ENCODE results near the gene PLA2G3. TPM values are rescaled to one million over a fixed set of nuclear protein-coding genes. Genes with fewer than 3 reads are reported as not detected.
A peak's percentile ranks its signal among the peaks of the same experiment; 100 is the strongest.

PLA2G3 gene
- total RNA-seq, 1 experiment from 2014 or later, result not detected

GRCh38 chr22:31123292-31123602 lies 17.1 kb downstream of the PLA2G3 start:
- Histone ChIP-seq H3K4me3 (ENCODE audit: low read depth in 2 of 2, low read length in 2 of 2) (peak overlapping the region; percentile 36), H3K36me3 (ENCODE audit: control insufficient read depth, insufficient read depth, low read length) (no peaks in the 10 kb centered on the region), H3K9me3 (ENCODE audit: control insufficient read depth, insufficient read depth, low read depth, low read length) (no peaks in the 10 kb centered on the region), H3K27me3 (ENCODE audit: control insufficient read depth, insufficient read depth, low read length) (no peaks in the 10 kb centered on the region), H3K27ac (ENCODE audit: low read length) (no peak overlapping the region), H3K4me1 (ENCODE audit: control insufficient read depth, insufficient read depth, low read length) (no peaks in the 10 kb centered on the region)
- TF ChIP-seq SIN3A (IDR thresholded peaks at IDR 0.05; ENCODE audit: borderline replicate concordance, insufficient read depth, low read depth, low read length) (no peak), POLR2AphosphoS5 (IDR thresholded peaks at IDR 0.05; ENCODE audit: low read depth, low read length) (no peak), CTCF (IDR thresholded peaks at IDR 0.05) (no peak), TCF7L2 (IDR thresholded peaks at IDR 0.05; ENCODE audit: low read depth, low read length) (no peak), REST (IDR thresholded peaks at IDR 0.05; ENCODE audit: insufficient read depth in 1 of 2, low read depth in 2 of 2, low read length in 1 of 2) (no peak)
- no TSS peak for BruUV-seq (replicated peaks)
- ChIA-PET POLR2A (no interaction called here), CTCF (interaction anchor here (0.7 kb wide), 1 partner anchor 38 kb away, joined by 3 read pairs; no protein-coding TSS in a partner anchor)
- intact Hi-C loops (cut with micrococcal nuclease; ENCODE audit: unreplicated experiment) (no loop called here), in situ Hi-C loops (cut with HindIII; ENCODE audit: low pct_unique_long_range_greater_than_20kb, low sequenced_read_pairs) (no loop called here)
- ATAC-seq, result no peak
- no peak for DNase-seq (ENCODE audit: low read depth, low spot score)

- Histone ChIP-seq H3K4me3 (ENCODE audit: low read depth in 2 of 2, low read length in 2 of 2) (peak within 1 kb of the TSS; percentile 36), H3K9me3 (ENCODE audit: control insufficient read depth, insufficient read depth, low read depth, low read length) (no peaks in the 10 kb centered on the region), H3K27me3 (ENCODE audit: control insufficient read depth, insufficient read depth, low read length) (no peaks in the 10 kb centered on the region), H3K4me1 (ENCODE audit: control insufficient read depth, insufficient read depth, low read length) (no peaks in the 10 kb centered on the region), H3K36me3 (ENCODE audit: control insufficient read depth, insufficient read depth, low read length) (no peaks in the 10 kb centered on the region), H3K27ac (ENCODE audit: low read length) (no peak within 1 kb of the TSS)
- TF ChIP-seq SIN3A (IDR thresholded peaks at IDR 0.05; ENCODE audit: borderline replicate concordance, insufficient read depth, low read depth, low read length) (no peak), CTCF (IDR thresholded peaks at IDR 0.05) (no peak), TCF7L2 (IDR thresholded peaks at IDR 0.05; ENCODE audit: low read depth, low read length) (no peak), POLR2AphosphoS5 (IDR thresholded peaks at IDR 0.05; ENCODE audit: low read depth, low read length) (no peak), REST (IDR thresholded peaks at IDR 0.05; ENCODE audit: insufficient read depth in 1 of 2, low read depth in 2 of 2, low read length in 1 of 2) (no peak)
- CTCF ChIA-PET, result interaction anchor here (0.7 kb wide), 1 partner anchor 38 kb away, joined by 3 read pairs; no protein-coding TSS in a partner anchor
- no peak for DNase-seq (ENCODE audit: low read depth, low spot score)
- POLR2A ChIA-PET, result no interaction called here
- in situ Hi-C loops (cut with HindIII; ENCODE audit: low pct_unique_long_range_greater_than_20kb, low sequenced_read_pairs), result no loop called here
- peak; percentile 77 for ATAC-seq
- intact Hi-C loops (cut with micrococcal nuclease; ENCODE audit: unreplicated experiment), result no loop called here
- no TSS peak for BruUV-seq (replicated peaks)
Observed at GRCh38 chr22:31122532-31123291, 17.6 kb downstream of the PLA2G3 start, which contains the start of gene INPP5J. Gene INPP5J, plus strand, starts transcription at chr22:31122966. Its CDS starts 49 bp downstream, at chr22:31123015.

Measured in Panc1 (cell line).